GM23338 (cell line): ENCODE data around the gene SMC5. TPM values are rescaled to one million over a fixed set of nuclear protein-coding genes. Genes with fewer than 3 reads are reported as not detected.

ENCODE experiments used
- ATAC-seq: fragments of 200-7000 bp; cut with Tn5 transposase; 3 replicates; pipeline ENCODE4 v1.9.1; 2020
- DNase-seq: peaks from one replicate; pipeline ENCODE4 v3.0.0-alpha.2; 2015; ENCODE audit warnings: low spot score
- H2AFZ ChIP-seq: fragments of 200-600 bp; sonication (generic); 2 replicates; pipeline ENCODE4 v1.8.0; 2016; ENCODE audit warnings: antibody characterized with exemption, mild to moderate bottlenecking, moderate library complexity
- H3F3A ChIP-seq: fragments of 200-600 bp; sonication (generic); replicated peaks from 2 replicates; pipeline ENCODE4 v1.8.0; 2017; ENCODE audit warnings: antibody characterized with exemption, mixed run types, low read depth
- H3K27ac ChIP-seq: fragments of 200-600 bp; sonication (generic); 2 replicates; pipeline ENCODE4 v1.6.1; 2016; ENCODE audit warnings: low read depth
- H3K27me3 ChIP-seq: fragments of 200-600 bp; sonication (generic); 2 replicates; pipeline ENCODE4 v1.8.0; 2016; ENCODE audit warnings: mild to moderate bottlenecking, mixed run types, moderate library complexity; ENCODE audit not compliant: insufficient read depth
- H3K36me3 ChIP-seq: fragments of 200-600 bp; sonication (generic); 2 replicates; pipeline ENCODE4 v1.8.0; 2016; ENCODE audit warnings: mild to moderate bottlenecking; ENCODE audit not compliant: insufficient read depth
- H3K4me1 ChIP-seq: fragments of 200-600 bp; sonication (generic); 2 replicates; pipeline ENCODE4 v1.8.0; 2016; ENCODE audit warnings: mild to moderate bottlenecking, moderate library complexity; ENCODE audit not compliant: insufficient read depth
- H3K4me2 ChIP-seq: fragments of 200-600 bp; sonication (generic); 2 replicates; pipeline ENCODE4 v1.7.1; 2017; ENCODE audit warnings: mixed run types
- H3K4me3 ChIP-seq: fragments of 200-600 bp; sonication (generic); 2 replicates; pipeline ENCODE4 v1.6.1; 2016; ENCODE audit warnings: mixed run types
- H3K79me2 ChIP-seq: fragments of 200-600 bp; sonication (generic); replicated peaks from 2 replicates; pipeline ENCODE4 v1.8.0; 2017; ENCODE audit warnings: mild to moderate bottlenecking; ENCODE audit not compliant: insufficient read depth
- H3K9me2 ChIP-seq: fragments of 200-600 bp; sonication (generic); 2 replicates; pipeline ENCODE4 v1.8.0; 2017; ENCODE audit not compliant: insufficient read depth
- H4K20me1 ChIP-seq: fragments of 200-600 bp; sonication (generic); replicated peaks from 2 replicates; pipeline ENCODE4 v1.8.0; 2017; ENCODE audit warnings: mild to moderate bottlenecking; ENCODE audit not compliant: insufficient read depth
- H3K27ac Mint-ChIP-seq: 2 replicates; pipeline ENCODE4 v1.8.0; 2020; ENCODE audit warnings: inconsistent platforms, mild to moderate bottlenecking, moderate library complexity, mixed read lengths
- H3K27me3 Mint-ChIP-seq: 3 replicates; pipeline ENCODE4 v1.8.0; 2022; ENCODE audit warnings: low read depth, mild to moderate bottlenecking, moderate library complexity, mixed read lengths, inconsistent platforms; ENCODE audit not compliant: insufficient read depth, poor library complexity
- H3K36me3 Mint-ChIP-seq: 3 replicates; pipeline ENCODE4 v1.8.0; 2021; ENCODE audit warnings: low read depth, mild to moderate bottlenecking, inconsistent platforms, moderate library complexity, mixed read lengths
- H3K4me1 Mint-ChIP-seq: 3 replicates; pipeline ENCODE4 v1.8.0; 2020; ENCODE audit warnings: mild to moderate bottlenecking, inconsistent platforms, mixed read lengths
- H3K4me3 Mint-ChIP-seq: 3 replicates; pipeline ENCODE4 v1.8.0; 2021; ENCODE audit warnings: moderate library complexity, mild to moderate bottlenecking, inconsistent platforms, mixed read lengths
- H3K9me3 Mint-ChIP-seq: 3 replicates; pipeline ENCODE4 v1.8.0; 2020; ENCODE audit warnings: moderate library complexity, mild to moderate bottlenecking, inconsistent platforms, mixed read lengths
- CREB1 ChIP-seq: fragments of 250-450 bp; sonication (Bioruptor Pico); IDR thresholded peaks from 2 replicates; pipeline ENCODE4 v1.5.0; 2020; ENCODE audit warnings: low read depth, mild to moderate bottlenecking, moderate library complexity
- ETS1 ChIP-seq: IDR thresholded peaks from 2 replicates; pipeline ENCODE4 v1.6.1; 2016; ENCODE audit warnings: antibody characterized with exemption
- EZH2 ChIP-seq: fragments of 200-600 bp; sonication (generic); IDR thresholded peaks from one replicate; pipeline ENCODE4 v1.8.0; 2017; ENCODE audit warnings: antibody characterized with exemption, mild to moderate bottlenecking, low read depth; ENCODE audit not compliant: unreplicated experiment
- JUNB ChIP-seq: IDR thresholded peaks from one replicate; pipeline ENCODE4 v1.6.1; 2016; ENCODE audit warnings: antibody characterized with exemption; ENCODE audit not compliant: unreplicated experiment
- NANOG ChIP-seq: IDR thresholded peaks from 2 replicates; pipeline ENCODE4 v1.6.1; 2016; ENCODE audit warnings: antibody characterized with exemption, borderline replicate concordance
- POLR2AphosphoS5 ChIP-seq: IDR thresholded peaks from 2 replicates; pipeline ENCODE4 v1.6.1; 2016; ENCODE audit warnings: antibody characterized with exemption, low read depth
- STAT1 ChIP-seq: IDR thresholded peaks from one replicate; pipeline ENCODE4 v1.6.1; 2016; ENCODE audit warnings: antibody characterized with exemption; ENCODE audit not compliant: unreplicated experiment
- polyA plus RNA-seq: library from polyadenylated mRNA; unstranded; fragments of >200 nt; fragmentation: Nextera tagmentation; extraction: Ambion mirVana; gene quantifications from 2 replicates; pipeline ENCODE4 v1.2.1, GENCODE V29; 2016
- total RNA-seq: library from RNA; depleted of rRNA; stranded (reverse); fragments of >200 nt; shearing (Covaris generic); gene quantifications from 2 replicates; pipeline ENCODE4 v1.2.3, GENCODE V29; 2014
- TF ChIP-seq, protein P1 (sequence below), 2 experiments: fragments of 200-600 bp in 1 of 2; sonication (generic) in 1 of 2; conservative IDR thresholded peaks; 2 replicates each; pipeline versions ENCODE4 v1.5.1 to v1.6.1; 2016 to 2017; ENCODE audit warnings: antibody characterized with exemption in 2 of 2, low read depth in 2 of 2, mild to moderate bottlenecking in 2 of 2, moderate library complexity in 1 of 2
- TF ChIP-seq, protein P2 (sequence below): IDR thresholded peaks from one replicate; pipeline ENCODE4 v1.6.1; 2018; ENCODE audit warnings: antibody characterized with exemption; ENCODE audit not compliant: unreplicated experiment

SMC5 gene
- total and polyA plus RNA-seq, 2 experiments from 2014 or later = 27.9 to 29.0 TPM

DNA sequence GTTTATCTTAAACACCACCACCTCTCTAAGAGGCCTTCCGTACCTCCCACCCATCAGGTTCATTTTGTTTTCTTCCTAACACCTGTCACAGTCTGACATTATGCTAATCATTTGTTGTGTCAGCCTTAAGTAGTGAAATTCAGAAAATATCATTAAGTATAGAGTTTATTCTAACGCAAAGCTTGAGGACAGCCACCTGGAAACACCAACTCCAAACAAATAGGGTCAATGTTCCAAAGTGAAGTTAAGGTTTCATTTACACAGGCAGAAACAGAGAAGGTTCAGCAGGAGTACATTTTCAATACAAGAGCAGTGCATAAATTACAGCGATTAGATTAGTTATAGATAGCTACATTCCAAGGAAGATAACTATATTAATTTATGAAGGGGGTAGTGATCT is 1.3 kb upstream of the SMC5 start:
- Histone ChIP-seq H3K27me3 (no peaks in the 10 kb centered on the region), H3K4me1 (peaks cover 32% of the 10 kb centered on the region), H3K36me3 (peaks cover 6% of the 10 kb centered on the region; the same call in 1 of the 2 replicates), H3F3A (no peaks in the 10 kb centered on the region), H2AFZ (peak overlapping the region; percentile 96; the same call in 1 of the 2 replicates), H4K20me1 (peaks cover 15% of the 10 kb centered on the region; the same call in 1 of the 2 replicates), H3K4me3 (peak overlapping the region; percentile 95; the same call in 1 of the 2 replicates), H3K79me2 (peaks cover 35% of the 10 kb centered on the region), H3K27ac (0 out of 2 replicates have a peak overlapping the region, but pooled peaks have one; percentile 83), H3K4me2 (peak overlapping the region; percentile 90), H3K9me2 (no peaks in the 10 kb centered on the region)
- Mint-ChIP-seq H3K9me3 (no peaks in the 10 kb centered on the region), H3K4me1 (peaks cover 42% of the 10 kb centered on the region), H3K27me3 (no peaks in the 10 kb centered on the region), H3K4me3 (peak overlapping the region; percentile 89), H3K36me3 (peaks cover 20% of the 10 kb centered on the region), H3K27ac (no peak overlapping the region)
- no peak for DNase-seq
- ATAC-seq = no peak
- TF ChIP-seq, protein P1, sequence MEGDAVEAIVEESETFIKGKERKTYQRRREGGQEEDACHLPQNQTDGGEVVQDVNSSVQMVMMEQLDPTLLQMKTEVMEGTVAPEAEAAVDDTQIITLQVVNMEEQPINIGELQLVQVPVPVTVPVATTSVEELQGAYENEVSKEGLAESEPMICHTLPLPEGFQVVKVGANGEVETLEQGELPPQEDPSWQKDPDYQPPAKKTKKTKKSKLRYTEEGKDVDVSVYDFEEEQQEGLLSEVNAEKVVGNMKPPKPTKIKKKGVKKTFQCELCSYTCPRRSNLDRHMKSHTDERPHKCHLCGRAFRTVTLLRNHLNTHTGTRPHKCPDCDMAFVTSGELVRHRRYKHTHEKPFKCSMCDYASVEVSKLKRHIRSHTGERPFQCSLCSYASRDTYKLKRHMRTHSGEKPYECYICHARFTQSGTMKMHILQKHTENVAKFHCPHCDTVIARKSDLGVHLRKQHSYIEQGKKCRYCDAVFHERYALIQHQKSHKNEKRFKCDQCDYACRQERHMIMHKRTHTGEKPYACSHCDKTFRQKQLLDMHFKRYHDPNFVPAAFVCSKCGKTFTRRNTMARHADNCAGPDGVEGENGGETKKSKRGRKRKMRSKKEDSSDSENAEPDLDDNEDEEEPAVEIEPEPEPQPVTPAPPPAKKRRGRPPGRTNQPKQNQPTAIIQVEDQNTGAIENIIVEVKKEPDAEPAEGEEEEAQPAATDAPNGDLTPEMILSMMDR (conservative IDR thresholded peaks at IDR 0.05; ENCODE audit: low read depth in 2 of 2) = no peak
- TF ChIP-seq CREB1 (CRISPR knock-in tag) (no peak), STAT1 (no peak), POLR2AphosphoS5 (no peak), ETS1 (no peak), EZH2 (no peak)
- TF ChIP-seq, protein P2, sequence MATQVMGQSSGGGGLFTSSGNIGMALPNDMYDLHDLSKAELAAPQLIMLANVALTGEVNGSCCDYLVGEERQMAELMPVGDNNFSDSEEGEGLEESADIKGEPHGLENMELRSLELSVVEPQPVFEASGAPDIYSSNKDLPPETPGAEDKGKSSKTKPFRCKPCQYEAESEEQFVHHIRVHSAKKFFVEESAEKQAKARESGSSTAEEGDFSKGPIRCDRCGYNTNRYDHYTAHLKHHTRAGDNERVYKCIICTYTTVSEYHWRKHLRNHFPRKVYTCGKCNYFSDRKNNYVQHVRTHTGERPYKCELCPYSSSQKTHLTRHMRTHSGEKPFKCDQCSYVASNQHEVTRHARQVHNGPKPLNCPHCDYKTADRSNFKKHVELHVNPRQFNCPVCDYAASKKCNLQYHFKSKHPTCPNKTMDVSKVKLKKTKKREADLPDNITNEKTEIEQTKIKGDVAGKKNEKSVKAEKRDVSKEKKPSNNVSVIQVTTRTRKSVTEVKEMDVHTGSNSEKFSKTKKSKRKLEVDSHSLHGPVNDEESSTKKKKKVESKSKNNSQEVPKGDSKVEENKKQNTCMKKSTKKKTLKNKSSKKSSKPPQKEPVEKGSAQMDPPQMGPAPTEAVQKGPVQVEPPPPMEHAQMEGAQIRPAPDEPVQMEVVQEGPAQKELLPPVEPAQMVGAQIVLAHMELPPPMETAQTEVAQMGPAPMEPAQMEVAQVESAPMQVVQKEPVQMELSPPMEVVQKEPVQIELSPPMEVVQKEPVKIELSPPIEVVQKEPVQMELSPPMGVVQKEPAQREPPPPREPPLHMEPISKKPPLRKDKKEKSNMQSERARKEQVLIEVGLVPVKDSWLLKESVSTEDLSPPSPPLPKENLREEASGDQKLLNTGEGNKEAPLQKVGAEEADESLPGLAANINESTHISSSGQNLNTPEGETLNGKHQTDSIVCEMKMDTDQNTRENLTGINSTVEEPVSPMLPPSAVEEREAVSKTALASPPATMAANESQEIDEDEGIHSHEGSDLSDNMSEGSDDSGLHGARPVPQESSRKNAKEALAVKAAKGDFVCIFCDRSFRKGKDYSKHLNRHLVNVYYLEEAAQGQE = no peak

- Histone ChIP-seq H3K4me3 (peak overlapping the region; percentile 95), H3K36me3 (peaks cover 6% of the 10 kb centered on the region; the same call in 1 of the 2 replicates), H3F3A (no peaks in the 10 kb centered on the region), H3K27ac (peak overlapping the region; percentile 83), H3K4me1 (peaks cover 33% of the 10 kb centered on the region), H2AFZ (peak overlapping the region; percentile 96), H4K20me1 (peaks cover 16% of the 10 kb centered on the region), H3K4me2 (peak overlapping the region; percentile 90), H3K9me2 (no peaks in the 10 kb centered on the region), H3K79me2 (peaks cover 41% of the 10 kb centered on the region), H3K27me3 (no peaks in the 10 kb centered on the region)
- Mint-ChIP-seq H3K9me3 (no peaks in the 10 kb centered on the region), H3K36me3 (peaks cover 21% of the 10 kb centered on the region), H3K27ac (peak overlapping the region; percentile 81), H3K27me3 (no peaks in the 10 kb centered on the region), H3K4me1 (peaks cover 44% of the 10 kb centered on the region), H3K4me3 (peak overlapping the region; percentile 89)
- DNase-seq = peak; percentile 70
- peak; percentile 71 for ATAC-seq
- TF ChIP-seq STAT1 (no peak), NANOG (no peak), JUNB (no peak), ETS1 (no peak)
- TF ChIP-seq, protein P2 = no peak
Observed at GRCh38 chr9:70257991-70258691, 637 bp upstream of the SMC5 start.
